H1 (cell line): ENCODE measurements around the gene RRP1B. TPM values are rescaled to one million over a fixed set of nuclear protein-coding genes. Genes with fewer than 3 reads are reported as not detected.

Source experiments
- CHD2 ChIP-seq: IDR thresholded peaks from 2 replicates; pipeline ENCODE4 v1.6.1; 2012; ENCODE audit warnings: low read length, improper control_type of control experiment
- CTBP2 ChIP-seq: IDR thresholded peaks from 2 replicates; pipeline ENCODE4 v1.7.0; 2011; ENCODE audit warnings: borderline replicate concordance, mild to moderate bottlenecking, moderate library complexity, mixed read lengths, low read length; ENCODE audit not compliant: insufficient read depth, insufficient read length
- EGR1 ChIP-seq: IDR thresholded peaks from 2 replicates; pipeline ENCODE4 v1.6.1; 2011; ENCODE audit warnings: low read depth, low read length, borderline replicate concordance
- HDAC2 ChIP-seq, 2 experiments: fragments of 300-600 bp in 1 of 2; sonication (generic) in 1 of 2; IDR thresholded peaks; 2 replicates each; pipeline ENCODE4 v1.6.1; 2011 to 2012; ENCODE audit warnings: low read depth in 2 of 2, low read length in 2 of 2, mild to moderate bottlenecking in 2 of 2, moderate library complexity in 2 of 2, borderline replicate concordance in 1 of 2, inconsistent platforms in 1 of 2
- PHF8 ChIP-seq: fragments of 200-600 bp; sonication (generic); conservative IDR thresholded peaks from 2 replicates; pipeline ENCODE4 v1.7.1; 2012; ENCODE audit warnings: low read depth, mild to moderate bottlenecking, inconsistent platforms, low read length, moderate library complexity
- TCF12 ChIP-seq: IDR thresholded peaks from 2 replicates; pipeline ENCODE4 v1.6.1; 2011; ENCODE audit warnings: low read depth, mild to moderate bottlenecking, low read length
- polyA plus RNA-seq, 7 experiments: library from polyadenylated mRNA; depleted of rRNA in 3 of 7; stranded (reverse) in 5 of 7; unstranded in 2 of 7; fragments of >200 nt in 5 of 7; fragments of 200-250 nt in 2 of 7; gene quantifications; 1 replicate in 5 of 7; 2 replicates in 1 of 7; 4 replicates in 1 of 7; pipeline versions ENCODE4 v1.2.1 to v1.2.3, GENCODE V29; 2011 to 2013; ENCODE audit warnings: missing spikeins in 2 of 7, mixed read lengths in 2 of 7
- total RNA-seq: library from RNA; stranded (reverse); fragmentation: NEBNext Ultra II Directional; extraction: Animal tissue kit (Norgen Biotek cat#: 25700); gene quantifications from 2 replicates; pipeline ENCODE4 v1.2.1, GENCODE V29; 2021
- TF ChIP-seq, protein P1 (sequence below): fragments of 300-600 bp; sonication (generic); IDR thresholded peaks from 2 replicates; pipeline ENCODE4 v1.7.1; 2012; ENCODE audit warnings: low read length, moderate library complexity, mild to moderate bottlenecking, inconsistent platforms; ENCODE audit not compliant: insufficient replicate concordance

The RRP1B gene
- total and polyA plus RNA-seq, 2 of the 8 experiments (the other 6 are each of a cell fraction or from before 2014, with no cell fraction given): 25.8 to 97.3 TPM

DNA sequence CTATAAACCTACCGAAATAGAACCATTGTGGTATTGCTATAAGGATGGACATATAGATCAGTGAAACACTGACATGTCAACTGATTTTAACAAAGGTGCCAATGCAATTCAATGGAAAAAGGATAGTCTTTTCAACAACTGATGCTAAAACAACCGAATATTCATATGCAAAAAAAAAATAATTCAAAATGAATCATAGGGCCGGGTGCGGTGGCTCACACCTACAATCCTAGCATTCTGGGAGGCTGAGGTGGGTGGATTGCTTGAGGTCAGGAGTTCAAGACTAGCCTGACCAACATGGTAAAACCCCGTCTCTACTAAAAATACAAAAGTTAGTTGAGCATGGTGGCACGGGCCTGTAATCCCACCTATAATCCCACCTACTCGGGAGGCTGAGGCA lies 23.9 kb upstream of the RRP1B start (continued):
- TF ChIP-seq, protein P1, sequence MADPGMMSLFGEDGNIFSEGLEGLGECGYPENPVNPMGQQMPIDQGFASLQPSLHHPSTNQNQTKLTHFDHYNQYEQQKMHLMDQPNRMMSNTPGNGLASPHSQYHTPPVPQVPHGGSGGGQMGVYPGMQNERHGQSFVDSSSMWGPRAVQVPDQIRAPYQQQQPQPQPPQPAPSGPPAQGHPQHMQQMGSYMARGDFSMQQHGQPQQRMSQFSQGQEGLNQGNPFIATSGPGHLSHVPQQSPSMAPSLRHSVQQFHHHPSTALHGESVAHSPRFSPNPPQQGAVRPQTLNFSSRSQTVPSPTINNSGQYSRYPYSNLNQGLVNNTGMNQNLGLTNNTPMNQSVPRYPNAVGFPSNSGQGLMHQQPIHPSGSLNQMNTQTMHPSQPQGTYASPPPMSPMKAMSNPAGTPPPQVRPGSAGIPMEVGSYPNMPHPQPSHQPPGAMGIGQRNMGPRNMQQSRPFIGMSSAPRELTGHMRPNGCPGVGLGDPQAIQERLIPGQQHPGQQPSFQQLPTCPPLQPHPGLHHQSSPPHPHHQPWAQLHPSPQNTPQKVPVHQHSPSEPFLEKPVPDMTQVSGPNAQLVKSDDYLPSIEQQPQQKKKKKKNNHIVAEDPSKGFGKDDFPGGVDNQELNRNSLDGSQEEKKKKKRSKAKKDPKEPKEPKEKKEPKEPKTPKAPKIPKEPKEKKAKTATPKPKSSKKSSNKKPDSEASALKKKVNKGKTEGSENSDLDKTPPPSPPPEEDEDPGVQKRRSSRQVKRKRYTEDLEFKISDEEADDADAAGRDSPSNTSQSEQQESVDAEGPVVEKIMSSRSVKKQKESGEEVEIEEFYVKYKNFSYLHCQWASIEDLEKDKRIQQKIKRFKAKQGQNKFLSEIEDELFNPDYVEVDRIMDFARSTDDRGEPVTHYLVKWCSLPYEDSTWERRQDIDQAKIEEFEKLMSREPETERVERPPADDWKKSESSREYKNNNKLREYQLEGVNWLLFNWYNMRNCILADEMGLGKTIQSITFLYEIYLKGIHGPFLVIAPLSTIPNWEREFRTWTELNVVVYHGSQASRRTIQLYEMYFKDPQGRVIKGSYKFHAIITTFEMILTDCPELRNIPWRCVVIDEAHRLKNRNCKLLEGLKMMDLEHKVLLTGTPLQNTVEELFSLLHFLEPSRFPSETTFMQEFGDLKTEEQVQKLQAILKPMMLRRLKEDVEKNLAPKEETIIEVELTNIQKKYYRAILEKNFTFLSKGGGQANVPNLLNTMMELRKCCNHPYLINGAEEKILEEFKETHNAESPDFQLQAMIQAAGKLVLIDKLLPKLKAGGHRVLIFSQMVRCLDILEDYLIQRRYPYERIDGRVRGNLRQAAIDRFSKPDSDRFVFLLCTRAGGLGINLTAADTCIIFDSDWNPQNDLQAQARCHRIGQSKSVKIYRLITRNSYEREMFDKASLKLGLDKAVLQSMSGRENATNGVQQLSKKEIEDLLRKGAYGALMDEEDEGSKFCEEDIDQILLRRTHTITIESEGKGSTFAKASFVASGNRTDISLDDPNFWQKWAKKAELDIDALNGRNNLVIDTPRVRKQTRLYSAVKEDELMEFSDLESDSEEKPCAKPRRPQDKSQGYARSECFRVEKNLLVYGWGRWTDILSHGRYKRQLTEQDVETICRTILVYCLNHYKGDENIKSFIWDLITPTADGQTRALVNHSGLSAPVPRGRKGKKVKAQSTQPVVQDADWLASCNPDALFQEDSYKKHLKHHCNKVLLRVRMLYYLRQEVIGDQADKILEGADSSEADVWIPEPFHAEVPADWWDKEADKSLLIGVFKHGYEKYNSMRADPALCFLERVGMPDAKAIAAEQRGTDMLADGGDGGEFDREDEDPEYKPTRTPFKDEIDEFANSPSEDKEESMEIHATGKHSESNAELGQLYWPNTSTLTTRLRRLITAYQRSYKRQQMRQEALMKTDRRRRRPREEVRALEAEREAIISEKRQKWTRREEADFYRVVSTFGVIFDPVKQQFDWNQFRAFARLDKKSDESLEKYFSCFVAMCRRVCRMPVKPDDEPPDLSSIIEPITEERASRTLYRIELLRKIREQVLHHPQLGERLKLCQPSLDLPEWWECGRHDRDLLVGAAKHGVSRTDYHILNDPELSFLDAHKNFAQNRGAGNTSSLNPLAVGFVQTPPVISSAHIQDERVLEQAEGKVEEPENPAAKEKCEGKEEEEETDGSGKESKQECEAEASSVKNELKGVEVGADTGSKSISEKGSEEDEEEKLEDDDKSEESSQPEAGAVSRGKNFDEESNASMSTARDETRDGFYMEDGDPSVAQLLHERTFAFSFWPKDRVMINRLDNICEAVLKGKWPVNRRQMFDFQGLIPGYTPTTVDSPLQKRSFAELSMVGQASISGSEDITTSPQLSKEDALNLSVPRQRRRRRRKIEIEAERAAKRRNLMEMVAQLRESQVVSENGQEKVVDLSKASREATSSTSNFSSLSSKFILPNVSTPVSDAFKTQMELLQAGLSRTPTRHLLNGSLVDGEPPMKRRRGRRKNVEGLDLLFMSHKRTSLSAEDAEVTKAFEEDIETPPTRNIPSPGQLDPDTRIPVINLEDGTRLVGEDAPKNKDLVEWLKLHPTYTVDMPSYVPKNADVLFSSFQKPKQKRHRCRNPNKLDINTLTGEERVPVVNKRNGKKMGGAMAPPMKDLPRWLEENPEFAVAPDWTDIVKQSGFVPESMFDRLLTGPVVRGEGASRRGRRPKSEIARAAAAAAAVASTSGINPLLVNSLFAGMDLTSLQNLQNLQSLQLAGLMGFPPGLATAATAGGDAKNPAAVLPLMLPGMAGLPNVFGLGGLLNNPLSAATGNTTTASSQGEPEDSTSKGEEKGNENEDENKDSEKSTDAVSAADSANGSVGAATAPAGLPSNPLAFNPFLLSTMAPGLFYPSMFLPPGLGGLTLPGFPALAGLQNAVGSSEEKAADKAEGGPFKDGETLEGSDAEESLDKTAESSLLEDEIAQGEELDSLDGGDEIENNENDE: no peak
- TF ChIP-seq CTBP2: no peak
- no peak for TF ChIP-seq EGR1
- no peak for TF ChIP-seq HDAC2 (IDR thresholded peaks at IDR 0.05; ENCODE audit: borderline replicate concordance in 1 of 2, low read depth in 2 of 2, low read length in 2 of 2)
- TF ChIP-seq CHD2: no peak
- no peak for TF ChIP-seq TCF12
- TF ChIP-seq PHF8: no peak
